GM19467 (cell line): ENCODE measurements around the gene OR1M1.

Experiments used
- ATAC-seq: cut with Tn5 transposase; IDR thresholded peaks from one replicate; pipeline ENCODE4 v1.9.1; 2021; ENCODE audit warnings: mild to moderate bottlenecking, moderate library complexity; ENCODE audit not compliant: unreplicated experiment

The OR1M1 gene

DNA sequence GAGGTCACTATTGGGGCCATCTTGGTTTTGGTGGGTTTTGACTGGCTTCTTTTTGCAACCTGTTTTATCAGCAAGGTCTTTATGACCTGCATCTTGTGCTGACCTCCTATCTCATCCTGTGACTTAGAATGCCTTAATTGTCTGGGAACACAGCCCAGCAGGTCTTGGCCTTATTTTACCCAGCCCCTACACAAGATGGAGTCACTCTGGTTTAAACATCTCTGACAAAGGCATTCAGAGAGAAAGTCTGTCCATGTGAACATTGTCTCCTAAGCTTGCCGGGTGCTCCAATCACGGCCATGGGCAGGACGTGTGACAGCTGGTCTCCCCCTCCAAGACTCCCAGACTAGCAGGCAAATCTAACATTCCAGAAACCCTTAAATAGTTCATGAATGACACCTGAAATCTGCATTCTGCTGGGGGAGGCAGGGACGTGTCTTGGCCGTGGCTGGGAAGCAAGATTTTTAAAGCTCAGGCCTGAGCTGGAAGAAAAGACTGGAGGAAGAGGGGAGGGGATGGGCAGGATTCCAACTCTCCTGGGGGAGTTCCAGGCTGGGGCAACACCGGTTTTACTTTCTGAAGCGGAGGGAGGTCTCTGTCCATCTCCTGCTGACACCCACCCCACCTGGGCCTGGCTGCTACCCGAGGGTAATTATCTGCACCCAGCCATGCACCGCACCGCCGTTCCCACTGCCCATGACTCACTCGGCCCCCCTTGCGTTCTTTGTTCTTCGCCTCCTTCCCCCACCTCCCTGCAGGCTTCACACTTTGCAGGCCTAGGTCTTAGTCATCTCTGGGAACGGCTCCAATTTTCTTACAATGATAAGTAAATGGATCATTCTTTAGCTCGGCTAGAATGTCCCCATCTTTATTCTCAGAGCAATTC, 11.6 kb upstream of the OR1M1 start:
- ATAC-seq: no peak

DNA sequence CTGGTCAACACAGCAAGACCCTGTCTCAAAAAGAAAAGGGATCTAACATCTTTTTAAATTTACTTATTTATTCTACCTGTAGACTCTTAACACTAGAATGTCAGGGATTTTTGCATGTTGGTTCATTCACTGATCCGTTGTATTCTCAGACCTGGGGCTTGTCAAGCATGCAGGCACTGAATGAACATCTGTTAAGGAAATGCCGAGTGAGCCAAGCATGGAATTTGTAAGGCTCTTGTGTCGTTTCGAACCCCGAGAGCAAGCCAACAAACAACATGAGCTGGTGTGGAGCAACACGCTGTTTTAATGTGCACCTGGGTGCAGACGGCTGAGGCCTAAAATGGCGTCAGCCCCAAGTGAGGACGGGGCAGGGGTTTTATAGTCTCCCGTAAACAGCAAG, 10.0 kb upstream of the OR1M1 start:
- no peak for ATAC-seq

DNA sequence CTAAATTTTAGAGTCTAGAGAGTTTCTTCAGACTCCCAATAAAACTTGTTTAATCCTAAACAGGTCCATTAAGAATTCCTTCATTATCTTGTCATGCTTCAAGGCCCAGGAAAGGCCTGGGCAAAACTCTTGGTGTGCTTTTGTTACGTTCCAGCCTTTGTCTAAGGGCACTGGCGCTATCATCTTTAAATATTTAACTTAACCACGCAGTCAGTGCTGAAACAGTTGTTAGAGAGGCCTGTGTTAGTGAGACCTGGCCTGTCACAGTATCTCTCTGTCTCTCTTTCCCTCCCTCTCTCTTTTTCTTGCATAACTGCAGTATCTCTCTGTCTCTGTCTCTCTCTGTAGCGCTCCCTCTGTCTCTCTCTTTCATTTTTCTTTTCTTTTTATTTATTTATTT, 8.2 kb upstream of the OR1M1 start:
- no peak for ATAC-seq

DNA sequence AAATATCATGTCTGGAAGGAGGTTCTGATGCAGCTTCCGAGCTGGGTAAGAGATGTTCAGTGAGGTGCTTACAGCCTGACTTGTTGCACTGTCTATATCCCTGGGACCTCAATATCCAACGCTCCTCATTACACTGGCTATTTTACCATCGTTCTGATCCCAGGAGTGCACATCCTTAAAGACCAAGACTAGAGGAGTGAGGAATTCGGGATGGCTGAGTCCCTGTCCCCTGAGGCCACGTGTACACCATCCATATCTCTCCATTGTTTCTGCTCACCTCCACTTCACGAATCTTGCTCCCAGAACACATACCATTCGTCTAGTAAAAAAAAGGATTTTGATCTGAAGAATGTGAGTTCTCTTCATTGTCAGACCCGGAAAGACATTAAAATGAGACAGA, 20.5 kb downstream of the OR1M1 start, which contains the start of gene OR7G2:
Gene OR7G2 (minus strand): TSS at position 101 of the 400 bp plus-strand sequence. CDS start 4,232 bp downstream, outside the sequence.
- ATAC-seq: no peak

DNA sequence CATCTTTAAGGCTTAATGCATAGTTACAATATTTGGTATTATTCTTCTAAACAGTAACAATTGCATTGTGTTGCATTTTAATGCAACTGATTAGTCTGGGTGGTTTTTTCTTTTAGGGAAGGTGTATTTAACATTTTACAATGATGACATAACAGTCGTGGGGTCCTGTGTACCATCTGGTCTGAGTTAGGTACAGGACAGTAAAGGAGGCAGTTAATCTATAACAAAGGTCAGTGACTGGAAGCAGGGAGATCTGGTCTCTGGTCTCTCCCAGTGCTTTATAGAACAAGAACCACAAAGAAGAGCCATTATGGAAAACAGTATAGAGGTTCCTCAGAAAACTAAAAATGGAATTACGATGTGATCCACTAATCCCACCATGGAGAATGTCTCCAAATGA, 23.1 kb downstream of the OR1M1 start:
- no peak for ATAC-seq

DNA sequence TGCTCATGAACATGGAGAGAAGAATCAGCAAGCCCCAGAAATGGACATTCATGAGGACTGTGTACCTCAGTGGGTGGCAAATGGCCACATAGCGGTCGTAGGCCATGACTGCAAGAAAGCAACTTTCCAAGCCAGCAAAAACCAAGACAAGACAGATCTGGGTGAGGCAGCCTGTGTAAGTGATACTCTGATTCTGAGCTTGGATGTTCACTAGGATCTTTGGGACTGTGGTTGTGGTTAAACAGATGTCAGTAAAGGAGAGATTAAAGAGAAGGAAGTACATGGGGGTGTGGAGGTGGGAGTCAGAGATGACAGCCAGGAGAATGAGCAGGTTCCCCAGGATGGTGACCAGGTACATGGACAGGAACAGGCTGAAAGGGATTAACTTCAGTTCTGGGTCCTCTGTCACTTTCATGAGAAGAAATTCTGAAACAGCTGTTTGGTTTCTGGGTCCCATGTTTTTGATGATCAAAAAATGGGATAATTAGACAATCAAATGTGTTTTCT, 28.5 kb downstream of the OR1M1 start, which contains the start of gene OR7G1:
Gene OR7G1 (minus strand): TSS at position 457 of the 507 bp plus-strand sequence. CDS start 0 bp downstream, at position 457.
- no peak for ATAC-seq

DNA sequence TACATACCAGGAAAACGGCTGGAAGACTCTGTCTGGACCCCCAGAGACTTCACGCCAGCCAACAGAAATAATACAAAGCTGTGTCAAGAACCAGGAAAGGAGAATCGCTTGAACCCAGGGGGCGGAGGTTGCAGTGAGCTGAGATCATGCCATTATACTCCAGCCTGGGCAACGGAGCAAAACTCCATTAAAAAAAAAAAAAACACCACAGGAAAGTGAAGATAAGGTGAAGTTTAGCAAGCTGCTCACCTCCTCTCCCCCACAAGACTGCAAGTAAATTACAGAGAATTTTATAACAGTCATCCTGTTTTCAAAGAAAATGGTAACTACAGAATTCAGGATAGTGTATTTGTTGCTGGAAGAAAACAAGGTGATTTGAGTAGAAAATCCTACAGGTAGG, 29.7 kb downstream of the OR1M1 start:
- no peak for ATAC-seq

DNA sequence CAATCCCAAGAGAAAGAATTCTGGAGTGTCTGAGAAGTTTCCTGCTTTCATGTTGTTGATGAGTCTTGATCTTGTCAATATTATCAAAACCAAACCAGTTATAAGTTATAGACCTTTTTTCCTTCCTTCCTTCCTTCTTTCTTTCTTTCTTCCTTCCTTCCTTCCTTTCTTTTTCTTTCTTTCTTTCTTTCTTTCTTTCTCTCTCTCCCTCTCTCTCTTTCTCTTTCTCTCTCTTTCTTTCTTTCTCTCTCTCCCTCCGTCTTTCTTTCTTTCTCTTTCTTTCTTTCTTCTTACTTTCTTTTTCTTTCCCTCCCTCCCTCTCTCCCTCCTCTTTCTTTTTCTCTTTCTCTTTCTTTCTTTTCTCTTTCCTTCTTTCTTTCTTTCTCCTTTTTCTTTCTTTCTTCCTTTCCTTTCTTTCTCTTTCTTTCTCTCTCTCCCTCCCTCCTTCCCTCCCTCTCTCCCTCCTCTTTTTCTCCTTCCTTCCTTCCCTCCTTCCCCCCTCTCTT, 40.1 kb downstream of the OR1M1 start, which contains the start of gene OR7G3:
Gene OR7G3 (minus strand): TSS at position 51 of the 506 bp plus-strand sequence. CDS start 0 bp downstream, at position 51.
- ATAC-seq: no peak

DNA sequence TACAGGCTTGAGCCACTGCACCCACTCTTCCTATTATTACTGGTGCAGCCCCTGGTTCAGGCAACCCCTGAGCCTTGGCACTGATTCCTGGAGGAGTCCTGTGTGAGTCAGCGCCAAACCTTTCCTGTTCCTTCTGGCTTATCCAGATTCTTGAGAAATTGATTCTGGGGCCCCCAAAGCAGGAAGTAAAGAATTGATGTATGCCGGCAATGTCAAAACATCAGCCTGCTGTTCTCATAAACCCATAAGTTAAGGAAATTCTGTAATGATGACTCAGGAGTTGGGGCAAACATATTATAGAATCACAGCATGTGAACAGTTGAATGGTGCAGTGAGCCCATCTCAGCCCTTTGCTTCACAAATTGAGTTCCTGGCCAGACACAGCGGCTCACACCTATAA, 41.3 kb downstream of the OR1M1 start:
- no peak for ATAC-seq

DNA sequence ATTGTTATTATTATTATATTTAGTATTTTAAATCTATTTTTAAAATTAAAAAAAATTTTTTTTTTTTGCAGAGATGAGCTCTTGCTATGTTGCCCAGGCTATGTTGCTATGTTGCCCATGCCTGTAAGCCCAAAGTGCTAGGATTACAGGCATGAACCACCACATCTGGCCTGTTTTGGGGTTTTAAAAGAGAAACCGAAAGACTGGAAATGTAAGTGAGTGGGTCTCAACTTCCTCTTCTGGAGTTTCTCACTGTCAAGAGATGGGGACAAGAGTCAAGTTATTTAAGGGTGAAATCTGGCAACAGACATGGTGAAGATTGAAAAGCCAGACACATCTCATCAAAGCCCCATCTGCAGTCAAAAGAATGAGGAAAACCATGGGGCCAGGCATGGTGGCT, 44.1 kb downstream of the OR1M1 start:
- ATAC-seq: no peak

DNA sequence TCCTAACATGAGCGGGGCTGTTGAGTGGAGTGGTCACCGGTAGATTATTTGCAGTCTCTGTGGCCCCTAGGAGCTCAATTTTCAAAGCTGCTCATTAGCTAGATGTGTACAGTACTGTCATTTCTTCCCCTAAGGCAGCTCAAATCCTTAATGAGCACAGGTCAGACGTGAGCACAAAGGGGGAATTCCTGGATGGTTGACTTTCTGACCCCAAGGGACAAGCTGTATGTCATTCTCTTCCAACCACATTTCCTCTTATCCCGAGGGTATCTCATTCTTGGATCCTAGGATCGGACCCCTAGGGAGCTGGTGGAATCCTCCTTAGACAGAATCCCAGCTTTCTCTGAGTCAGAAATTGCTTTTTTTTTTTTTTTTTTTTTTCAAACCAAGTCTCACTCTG, 45.6 kb downstream of the OR1M1 start:
- no peak for ATAC-seq

DNA sequence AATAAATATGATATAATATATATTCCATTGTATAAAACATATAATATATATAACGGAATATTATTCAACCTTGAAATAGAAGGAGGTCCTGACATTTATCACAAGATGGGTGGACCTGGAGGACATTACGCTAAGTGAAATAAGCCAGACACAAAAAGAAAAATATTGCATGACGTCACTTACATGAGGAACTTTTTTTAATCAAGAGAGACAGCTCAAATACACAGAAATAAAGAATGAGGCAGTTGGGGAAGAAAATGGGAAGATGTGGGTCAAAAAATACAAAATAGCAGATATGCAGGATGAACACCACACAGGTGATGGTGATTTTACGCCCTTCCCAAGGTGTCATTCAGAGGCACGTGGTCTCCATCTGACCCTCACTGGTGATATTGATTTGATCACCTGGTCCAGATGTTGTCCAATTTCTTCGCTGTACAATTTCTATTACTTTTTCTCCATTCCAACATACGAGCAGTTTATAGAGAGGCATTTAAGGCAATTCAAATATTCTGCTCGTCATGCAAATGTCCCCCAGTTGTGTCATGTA, 52.8 kb downstream of the OR1M1 start:
- no peak for ATAC-seq

DNA sequence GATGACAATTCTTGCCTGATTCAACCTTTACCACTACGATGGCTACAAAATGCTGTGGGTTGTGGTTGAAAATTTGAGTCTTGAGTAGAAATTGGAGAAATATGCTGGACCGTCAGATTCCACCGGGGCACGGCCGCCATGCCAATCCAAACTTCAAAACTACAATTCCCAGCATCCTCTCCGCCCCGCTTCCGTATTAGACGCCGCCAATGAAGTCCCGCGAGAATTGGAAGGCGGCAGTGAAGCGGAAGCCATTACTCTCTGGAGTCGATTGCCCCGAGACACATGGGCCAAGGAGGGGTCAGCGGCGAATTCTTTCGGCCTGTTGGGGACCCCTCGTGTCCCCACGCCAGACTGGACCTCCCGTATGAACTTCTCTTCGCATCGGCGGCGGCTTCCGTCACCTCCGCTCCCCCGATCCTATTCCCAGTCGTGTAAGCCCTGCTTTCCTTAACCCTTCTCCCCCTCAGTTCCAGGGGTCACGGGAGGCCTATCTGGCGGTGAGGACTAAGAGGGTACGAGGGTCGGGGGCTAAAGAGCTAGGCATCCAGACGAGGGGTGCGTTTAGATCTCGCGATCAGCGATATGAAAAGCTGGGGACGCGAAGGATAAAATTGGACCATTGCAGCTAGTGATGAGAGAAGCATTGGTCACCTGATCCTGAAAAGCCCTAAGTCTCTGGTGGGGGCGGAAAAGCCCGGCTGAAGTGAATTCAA, 53.5 kb downstream of the OR1M1 start, which contains the start of gene ZNF317:
Gene ZNF317 (plus strand): TSS at position 239 of the 716 bp plus-strand sequence. CDS start 15,620 bp downstream, outside the sequence.
- ATAC-seq: peak; percentile 80

DNA sequence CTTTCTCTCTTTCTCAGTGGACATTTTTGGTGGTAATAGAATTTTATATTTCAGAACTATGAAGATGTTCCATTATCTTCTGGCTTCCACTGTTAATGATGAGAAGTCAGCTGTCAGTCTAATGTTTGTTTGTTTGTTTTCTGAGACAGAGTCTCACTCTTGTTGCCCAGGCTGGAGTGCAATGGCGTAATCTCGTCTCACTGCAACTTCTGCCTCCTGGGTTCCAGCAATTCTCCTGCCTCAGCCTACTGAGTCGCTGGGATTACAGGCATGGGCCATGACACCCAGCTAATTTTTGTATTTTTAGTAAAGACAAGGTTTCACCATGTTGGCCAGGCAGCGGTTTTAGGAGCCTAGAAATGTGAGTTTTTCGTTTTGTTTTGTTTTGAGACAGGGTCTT, 58.1 kb downstream of the OR1M1 start:
- ATAC-seq: no peak
